ENCODE results near the gene CNPY4. TPM values are rescaled to one million over a fixed set of nuclear protein-coding genes. Genes with fewer than 3 reads are reported as not detected.
A peak's percentile ranks its signal among the peaks of the same experiment; 100 is the strongest.

The CNPY4 gene
- total RNA-seq, 2 experiments from 2014 or later = 22.5 to 25.6 TPM

- DNase-seq = no peak
- ChIA-PET CTCF (interaction anchor here (1.3 kb wide), 1 partner anchor 31 kb away, joined by 7 read pairs; no protein-coding TSS in a partner anchor), POLR2A (interaction anchor here (1.2 to 3.7 kb wide), 4 partner anchors 10 to 50 kb away, joined by 3 to 50 read pairs (median 31); partner anchors contain the start of genes CNPY4, COPS6, TAF6 and ZSCAN21)
- no peaks in the 10 kb centered on the region for H3K9me3 Mint-ChIP-seq
- intact Hi-C loops (cut with DNase I, micrococcal nuclease) = loop anchor here in 1 of 2 experiments (2.0 kb wide), 1 partner anchor 17 kb away; no protein-coding TSS in a partner anchor
- H3K4me1 ChIP-seq (ENCODE audit: insufficient read depth, low read length) = peaks cover 38% of the 10 kb centered on the region
- H3K9me3 ChIP-seq (ENCODE audit: control insufficient read depth in 1 of 2, insufficient read depth in 1 of 2, low read length in 2 of 2) = no peaks in the 10 kb centered on the region
- H3K36me3 Mint-ChIP-seq (ENCODE audit: low read depth) = peaks cover 72% of the 10 kb centered on the region
- peak overlapping the region; percentile 98 for H3K27ac Mint-ChIP-seq
- H3K4me3 ChIP-seq (ENCODE audit: low read length) = peak overlapping the region; percentile 97
- no peak for ATAC-seq (ENCODE audit: poor library complexity)
- H3K27ac ChIP-seq (ENCODE audit: low read depth in 1 of 2, low read length in 2 of 2) = peak overlapping the region; percentile 90 to 95
- TF ChIP-seq CTCF (IDR thresholded peaks at IDR 0.05) = no peak
- no peaks in the 10 kb centered on the region for H3K27me3 ChIP-seq (ENCODE audit: control insufficient read depth in 1 of 2, insufficient read depth in 2 of 2, low read length in 2 of 2)
- H3K4me1 Mint-ChIP-seq (ENCODE audit: low read depth) = peaks cover 47% of the 10 kb centered on the region
- H3K4me3 Mint-ChIP-seq = peak overlapping the region; percentile 98
- H3K36me3 ChIP-seq (ENCODE audit: insufficient read depth, low read length) = peaks cover 59% of the 10 kb centered on the region
- no peaks in the 10 kb centered on the region for H3K27me3 Mint-ChIP-seq
These were observed 20.0 kb upstream of the CNPY4 start for GRCh38 chr7:100099452-100099851.

- DNase-seq (peak; percentile 70 to 95 (median 82)), ATAC-seq (ENCODE audit: poor library complexity) (peak; percentile 72)
- Mint-ChIP-seq H3K4me3 (peak overlapping the region; percentile 98), H3K4me1 (ENCODE audit: low read depth) (peaks cover 47% of the 10 kb centered on the region), H3K27me3 (no peaks in the 10 kb centered on the region), H3K36me3 (ENCODE audit: low read depth) (peaks cover 64% of the 10 kb centered on the region), H3K9me3 (no peaks in the 10 kb centered on the region), H3K27ac (peak overlapping the region; percentile 98)
- peaks cover 53% of the 10 kb centered on the region for H3K36me3 ChIP-seq (ENCODE audit: insufficient read depth, low read length)
- peaks cover 38% of the 10 kb centered on the region for H3K4me1 ChIP-seq (ENCODE audit: insufficient read depth, low read length)
- ChIA-PET CTCF (interaction anchor here (0.8 to 3.2 kb wide), 4 partner anchors 17 to 464 kb away, joined by 3 to 14 read pairs (median 6); partner anchors contain the start of gene MBLAC1), POLR2A (interaction anchor here (0.6 to 3.7 kb wide), 29 partner anchors 8 to 959 kb away, joined by 3 to 58 read pairs (median 5); partner anchors contain the start of genes CNPY4, COPS6, FBXO24 and GPC2)
- peak overlapping the region; percentile 90 to 95 for H3K27ac ChIP-seq (ENCODE audit: low read depth in 1 of 2, low read length in 2 of 2)
- no peaks in the 10 kb centered on the region for H3K9me3 ChIP-seq (ENCODE audit: control insufficient read depth in 1 of 2, insufficient read depth in 1 of 2, low read length in 2 of 2)
- H3K27me3 ChIP-seq (ENCODE audit: control insufficient read depth in 1 of 2, insufficient read depth in 2 of 2, low read length in 2 of 2) = no peaks in the 10 kb centered on the region
- peak overlapping the region; percentile 97 for H3K4me3 ChIP-seq (ENCODE audit: low read length)
- intact Hi-C loops (cut with DNase I, micrococcal nuclease) = loop anchor here (1.0 to 2.0 kb wide), 6 partner anchors 11 to 50 kb away; partner anchors contain the start of genes CNPY4 (in 2 of the 2), MBLAC1 (in 2 of the 2), TAF6 (in 2 of the 2) and ZNF3 (in 1 of the 2)
- no peak for TF ChIP-seq CTCF (IDR thresholded peaks at IDR 0.05)
These were observed 18.9 kb upstream of the CNPY4 start for GRCh38 chr7:100100420-100101015.

GRCh38 chr7:100101016-100101862 lies 18.2 kb upstream of the CNPY4 start, which contains the start of the genes AP4M1 and MCM7:
Gene AP4M1 (plus strand): TSS chr7:100101643. CDS start chr7:100101715, 72 bp downstream.
Gene MCM7 (minus strand): TSS chr7:100101397. CDS start chr7:100101294, 103 bp downstream.
- H3K36me3 ChIP-seq (ENCODE audit: insufficient read depth, low read length) = peaks cover 49% of the 10 kb centered on the region
- Mint-ChIP-seq H3K36me3 (ENCODE audit: low read depth) (peaks cover 63% of the 10 kb centered on the region), H3K4me1 (ENCODE audit: low read depth) (peaks cover 47% of the 10 kb centered on the region), H3K27me3 (no peaks in the 10 kb centered on the region), H3K4me3 (peak within 1 kb of the TSS; percentile 98), H3K27ac (peak within 1 kb of the TSS; percentile 98), H3K9me3 (no peaks in the 10 kb centered on the region)
- ChIA-PET CTCF (interaction anchor here (1.6 to 3.2 kb wide), 4 partner anchors 18 to 30 kb away, joined by 5 to 14 read pairs (median 6); partner anchors contain the start of gene MBLAC1), POLR2A (interaction anchor here (0.5 to 3.7 kb wide), 36 partner anchors 9 to 960 kb away, joined by 3 to 58 read pairs (median 4); partner anchors contain the start of genes CNPY4, COPS6, FBXO24 and GPC2)
- H3K9me3 ChIP-seq (ENCODE audit: control insufficient read depth in 1 of 2, insufficient read depth in 1 of 2, low read length in 2 of 2) = no peaks in the 10 kb centered on the region
- H3K27ac ChIP-seq (ENCODE audit: low read depth in 1 of 2, low read length in 2 of 2) = peak within 1 kb of the TSS; percentile 90 to 95
- H3K4me3 ChIP-seq (ENCODE audit: low read length) = peak within 1 kb of the TSS; percentile 97
- no peaks in the 10 kb centered on the region for H3K27me3 ChIP-seq (ENCODE audit: control insufficient read depth in 1 of 2, insufficient read depth in 2 of 2, low read length in 2 of 2)
- intact Hi-C loops (cut with DNase I, micrococcal nuclease) = loop anchor here (1.0 to 2.0 kb wide), 4 partner anchors 18 to 30 kb away; partner anchors contain the start of genes CNPY4 (in 2 of the 2), MBLAC1 (in 2 of the 2), TAF6 (in 2 of the 2) and ZNF3 (in 1 of the 2)
- peaks cover 38% of the 10 kb centered on the region for H3K4me1 ChIP-seq (ENCODE audit: insufficient read depth, low read length)
- DNase-seq (peak; percentile 87 to 98 (median 93)), ATAC-seq (ENCODE audit: poor library complexity) (peak; percentile 85)
- no peak for TF ChIP-seq CTCF (IDR thresholded peaks at IDR 0.05)

Measured in CD4-positive, alpha-beta T cell (primary cell).